SU-DHL-6 (cell line): ENCODE measurements around the gene ATMIN.

Experiments
- H2AFZ ChIP-seq: fragments of 200-600 bp; sonication (generic); 2 replicates; pipeline ENCODE4 v1.6.1; 2014; ENCODE audit warnings: low read depth, mild to moderate bottlenecking, moderate library complexity, mixed read lengths, antibody characterized with exemption, low read length; ENCODE audit not compliant: severe bottlenecking
- H3F3A ChIP-seq: fragments of 200-600 bp; shearing (Covaris generic); 2 replicates; pipeline ENCODE4 v1.6.0; 2016; ENCODE audit warnings: antibody characterized with exemption, mild to moderate bottlenecking; ENCODE audit not compliant: insufficient read depth
- H3K27ac ChIP-seq: fragments of 200-600 bp; sonication (generic); 2 replicates; pipeline ENCODE4 v1.5.1; 2016; ENCODE audit warnings: low read depth, mild to moderate bottlenecking, low read length, moderate library complexity, mixed read lengths
- H3K27me3 ChIP-seq: fragments of 200-600 bp; sonication (generic), shearing (Covaris generic); 2 replicates; pipeline ENCODE4 v1.6.0; 2014; ENCODE audit warnings: mild to moderate bottlenecking, low read length
- H3K36me3 ChIP-seq: fragments of 200-600 bp; sonication (generic); 2 replicates; pipeline ENCODE4 v1.6.1; 2014; ENCODE audit warnings: mild to moderate bottlenecking, low read length, mixed read lengths
- H3K4me2 ChIP-seq: fragments of 300-600, 200-600 bp; shearing (Covaris generic), sonication (generic); 2 replicates; pipeline ENCODE4 v1.6.0; 2014; ENCODE audit warnings: low read length, low read depth, mild to moderate bottlenecking; ENCODE audit not compliant: poor library complexity, severe bottlenecking
- H3K4me3 ChIP-seq: fragments of 200-600 bp; sonication (generic); 2 replicates; pipeline ENCODE4 v1.5.1; 2014; ENCODE audit warnings: antibody characterized with exemption, low read length, mild to moderate bottlenecking, mixed read lengths; ENCODE audit not compliant: insufficient read depth, poor library complexity, severe bottlenecking
- H3K79me2 ChIP-seq: fragments of 200-600 bp; sonication (generic); 2 replicates; pipeline ENCODE4 v1.6.1; 2014; ENCODE audit warnings: mild to moderate bottlenecking, low read length, moderate library complexity; ENCODE audit not compliant: insufficient read depth
- H3K9ac ChIP-seq: fragments of 200-600 bp; sonication (generic); 2 replicates; pipeline ENCODE4 v1.7.0; 2014; ENCODE audit warnings: mild to moderate bottlenecking, low read length
- H3K9me2 ChIP-seq: fragments of 200-600 bp; sonication (generic); replicated peaks from 2 replicates; pipeline ENCODE4 v1.6.1; 2014; ENCODE audit warnings: low read length; ENCODE audit not compliant: insufficient read depth
- H3K9me3 ChIP-seq: fragments of 200-600 bp; sonication (generic); 2 replicates; pipeline ENCODE4 v1.6.1; 2014; ENCODE audit warnings: low read length, mixed read lengths; ENCODE audit not compliant: insufficient read depth
- H4K20me1 ChIP-seq: fragments of 200-600 bp; sonication (generic); 2 replicates; pipeline ENCODE4 v1.6.1; 2014; ENCODE audit warnings: low read depth, mild to moderate bottlenecking, antibody characterized with exemption, low read length, moderate library complexity, mixed read lengths
- EZH2phosphoT487 ChIP-seq: fragments of 200-600 bp; sonication (generic), shearing (Covaris generic); conservative IDR thresholded peaks from 2 replicates; pipeline ENCODE4 v1.6.1; 2018; ENCODE audit warnings: mild to moderate bottlenecking, antibody characterized with exemption, low read length, moderate library complexity, mixed read lengths
- TF ChIP-seq, protein P1 (sequence below): fragments of 200-600 bp; sonication (generic); IDR thresholded peaks from one replicate; pipeline ENCODE4 v1.5.1; 2017; ENCODE audit warnings: antibody characterized with exemption, mild to moderate bottlenecking, low read length, moderate library complexity; ENCODE audit not compliant: insufficient read depth, poor library complexity, severe bottlenecking

Gene ATMIN

DNA sequence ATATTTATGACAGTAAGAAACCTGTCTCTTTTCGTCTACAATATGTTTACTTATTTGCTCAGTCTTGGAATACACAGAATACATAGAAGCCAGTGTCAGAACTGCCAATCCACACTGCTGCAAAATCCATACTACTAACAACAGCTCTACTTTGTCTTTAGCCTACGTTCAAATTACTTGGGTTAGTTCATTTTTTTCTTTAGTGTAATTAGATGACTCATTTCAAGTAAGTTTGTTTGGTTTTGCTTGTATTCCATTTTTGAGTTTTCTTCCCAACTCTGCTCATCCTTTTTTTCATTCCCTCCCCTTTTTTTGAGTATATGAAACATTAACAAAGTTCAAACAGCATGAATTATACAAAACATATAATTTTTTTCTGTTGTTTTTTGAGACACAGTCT lies 45.8 kb upstream of the ATMIN start:
- peaks cover 3% of the 10 kb centered on the region; the same call in 1 of the 2 replicates for H4K20me1 ChIP-seq
- no peaks in the 10 kb centered on the region for H3K9me3 ChIP-seq
- H3K36me3 ChIP-seq, result 0 out of 2 replicates have a peak, but pooled peaks cover 2% of the 10 kb centered on the region
- H3K79me2 ChIP-seq, result peaks cover 46% of the 10 kb centered on the region
- no peak overlapping the region for H3K4me3 ChIP-seq
- no peaks in the 10 kb centered on the region for H3F3A ChIP-seq
- no peaks in the 10 kb centered on the region for H3K27me3 ChIP-seq
- no peak overlapping the region for H3K27ac ChIP-seq
- no peak for TF ChIP-seq EZH2phosphoT487
- TF ChIP-seq, protein P1, sequence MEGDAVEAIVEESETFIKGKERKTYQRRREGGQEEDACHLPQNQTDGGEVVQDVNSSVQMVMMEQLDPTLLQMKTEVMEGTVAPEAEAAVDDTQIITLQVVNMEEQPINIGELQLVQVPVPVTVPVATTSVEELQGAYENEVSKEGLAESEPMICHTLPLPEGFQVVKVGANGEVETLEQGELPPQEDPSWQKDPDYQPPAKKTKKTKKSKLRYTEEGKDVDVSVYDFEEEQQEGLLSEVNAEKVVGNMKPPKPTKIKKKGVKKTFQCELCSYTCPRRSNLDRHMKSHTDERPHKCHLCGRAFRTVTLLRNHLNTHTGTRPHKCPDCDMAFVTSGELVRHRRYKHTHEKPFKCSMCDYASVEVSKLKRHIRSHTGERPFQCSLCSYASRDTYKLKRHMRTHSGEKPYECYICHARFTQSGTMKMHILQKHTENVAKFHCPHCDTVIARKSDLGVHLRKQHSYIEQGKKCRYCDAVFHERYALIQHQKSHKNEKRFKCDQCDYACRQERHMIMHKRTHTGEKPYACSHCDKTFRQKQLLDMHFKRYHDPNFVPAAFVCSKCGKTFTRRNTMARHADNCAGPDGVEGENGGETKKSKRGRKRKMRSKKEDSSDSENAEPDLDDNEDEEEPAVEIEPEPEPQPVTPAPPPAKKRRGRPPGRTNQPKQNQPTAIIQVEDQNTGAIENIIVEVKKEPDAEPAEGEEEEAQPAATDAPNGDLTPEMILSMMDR, result no peak
- no peaks in the 10 kb centered on the region for H3K9me2 ChIP-seq
- no peak overlapping the region for H3K9ac ChIP-seq
- no peak overlapping the region for H3K4me2 ChIP-seq
- H2AFZ ChIP-seq, result no peak overlapping the region

GRCh38 chr16:80990577-80990976 lies 45.1 kb upstream of the ATMIN start:
- 0 out of 2 replicates have a peak, but pooled peaks cover 2% of the 10 kb centered on the region for H3K36me3 ChIP-seq
- H3K79me2 ChIP-seq, result peaks cover 49% of the 10 kb centered on the region
- TF ChIP-seq, protein P1, result no peak
- no peak for TF ChIP-seq EZH2phosphoT487

DNA sequence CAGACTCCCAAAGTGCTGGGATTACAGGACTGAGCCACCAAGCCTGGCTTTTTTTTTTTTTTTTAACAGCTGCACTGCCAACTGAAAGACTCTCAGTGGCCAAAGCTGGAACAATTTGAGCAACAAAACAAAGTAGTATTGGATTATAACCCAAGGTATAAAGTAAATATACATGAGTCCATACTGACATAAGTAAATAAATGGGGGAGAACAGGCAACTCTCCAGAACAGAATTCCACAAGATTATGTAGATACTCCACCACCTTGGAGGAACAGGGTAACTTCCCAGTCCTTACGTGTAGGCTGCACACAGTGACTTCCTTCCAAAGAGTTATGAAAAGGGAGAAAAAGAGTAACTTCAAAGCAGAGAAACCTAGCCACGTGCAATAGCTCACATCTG lies 44.7 kb upstream of the ATMIN start:
- Histone ChIP-seq H3K9me2 (no peaks in the 10 kb centered on the region), H3K27me3 (no peaks in the 10 kb centered on the region), H3K27ac (no peak overlapping the region), H2AFZ (no peak overlapping the region), H3K36me3 (0 out of 2 replicates have a peak, but pooled peaks cover 2% of the 10 kb centered on the region), H3K4me2 (no peak overlapping the region), H3F3A (no peaks in the 10 kb centered on the region), H3K9me3 (no peaks in the 10 kb centered on the region), H3K9ac (no peak overlapping the region), H3K79me2 (peaks cover 53% of the 10 kb centered on the region), H4K20me1 (peaks cover 3% of the 10 kb centered on the region; the same call in 1 of the 2 replicates), H3K4me3 (no peak overlapping the region)
- TF ChIP-seq, protein P1, result no peak
- TF ChIP-seq EZH2phosphoT487, result no peak

More at GRCh38 chr16:80990577-80990976, 45.1 kb upstream of the ATMIN start:
- Histone ChIP-seq H3K9me3 (no peaks in the 10 kb centered on the region), H3K9me2 (no peaks in the 10 kb centered on the region), H3F3A (no peaks in the 10 kb centered on the region), H3K4me2 (no peak overlapping the region), H3K9ac (no peak overlapping the region), H3K4me3 (no peak overlapping the region), H3K27ac (no peak overlapping the region), H2AFZ (no peak overlapping the region), H4K20me1 (peaks cover 3% of the 10 kb centered on the region; the same call in 1 of the 2 replicates), H3K27me3 (no peaks in the 10 kb centered on the region)
